HFFc6 (cell line): ENCODE results near the gene DLX4. TPM values are rescaled to one million over a fixed set of nuclear protein-coding genes. Genes with fewer than 3 reads are reported as not detected.
A peak's percentile ranks its signal among the peaks of the same experiment; 100 is the strongest.

Experiments used
- DNase-seq: peaks from one replicate; pipeline ENCODE4 v3.0.0-alpha.2; 2018
- H3K27ac Mint-ChIP-seq: 2 replicates; pipeline ENCODE4 v1.8.0; 2020; ENCODE audit warnings: mild to moderate bottlenecking, mixed read lengths
- H3K27me3 Mint-ChIP-seq: 2 replicates; pipeline ENCODE4 v1.8.0; 2021; ENCODE audit warnings: mild to moderate bottlenecking, moderate library complexity, mixed read lengths; ENCODE audit not compliant: insufficient read depth
- H3K36me3 Mint-ChIP-seq: 2 replicates; pipeline ENCODE4 v1.8.0; 2021; ENCODE audit warnings: low read depth, mixed read lengths
- H3K4me1 Mint-ChIP-seq: 2 replicates; pipeline ENCODE4 v1.8.0; 2020; ENCODE audit warnings: low read depth, mixed read lengths
- H3K4me3 Mint-ChIP-seq: 2 replicates; pipeline ENCODE4 v1.8.0; 2020; ENCODE audit warnings: mild to moderate bottlenecking, moderate library complexity, mixed read lengths
- H3K9me3 Mint-ChIP-seq: 2 replicates; pipeline ENCODE4 v1.8.0; 2020; ENCODE audit warnings: mild to moderate bottlenecking, mixed read lengths
- total RNA-seq, 6 experiments: library from RNA; stranded (reverse); fragmentation: NEBNext Ultra II Directional; extraction: Animal tissue kit (Norgen Biotek cat#: 25700); gene quantifications; 2 replicates in 1 of 6; 3 replicates in 5 of 6; pipeline ENCODE4 v1.2.3, GENCODE V29; 2021
- TF ChIP-seq, protein P1 (sequence below): fragments of 200-600 bp; sonication (generic); IDR thresholded peaks from 2 replicates; pipeline ENCODE4 v1.5.0; 2021; ENCODE audit warnings: antibody characterized with exemption, mild to moderate bottlenecking

Gene DLX4
- total RNA-seq, 6 experiments from 2014 or later: not detected

DNA sequence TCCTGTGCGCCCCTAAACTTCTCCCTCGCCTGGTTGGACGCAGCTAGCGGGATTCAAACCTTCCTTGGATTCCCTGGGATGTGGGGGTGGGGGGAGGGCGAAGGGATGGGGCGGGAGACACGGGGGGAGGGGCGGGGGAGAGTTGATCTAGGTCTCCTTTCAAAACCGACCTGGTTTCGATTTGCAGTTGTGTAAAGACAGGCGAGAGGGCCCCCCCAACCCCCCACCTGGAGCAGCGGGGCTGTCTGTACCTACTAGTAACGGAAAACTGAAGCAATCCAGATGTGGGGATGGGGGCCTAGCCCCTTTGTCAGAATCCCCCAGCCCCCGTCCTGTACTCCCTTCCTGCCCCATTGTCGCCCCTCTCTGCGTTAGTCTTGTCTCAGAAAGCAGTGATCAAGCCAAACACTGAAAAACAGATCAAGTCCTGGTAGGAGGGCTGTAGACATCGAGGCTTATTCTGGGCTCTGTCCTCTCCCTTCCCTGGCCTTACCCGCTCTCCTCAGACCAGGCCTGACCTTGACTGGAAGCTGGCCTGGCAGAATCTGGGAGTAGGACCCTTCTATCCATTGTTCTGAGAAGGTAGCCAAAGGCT lies 902 bp downstream of the DLX4 start:
- no peaks in the 10 kb centered on the region for H3K9me3 Mint-ChIP-seq
- H3K36me3 Mint-ChIP-seq: no peaks in the 10 kb centered on the region
- H3K4me1 Mint-ChIP-seq: no peaks in the 10 kb centered on the region
- peak overlapping the region; percentile 50 for H3K4me3 Mint-ChIP-seq
- DNase-seq: no peak
- H3K27ac Mint-ChIP-seq: no peak overlapping the region
- H3K27me3 Mint-ChIP-seq: peaks cover 75% of the 10 kb centered on the region
- TF ChIP-seq, protein P1, sequence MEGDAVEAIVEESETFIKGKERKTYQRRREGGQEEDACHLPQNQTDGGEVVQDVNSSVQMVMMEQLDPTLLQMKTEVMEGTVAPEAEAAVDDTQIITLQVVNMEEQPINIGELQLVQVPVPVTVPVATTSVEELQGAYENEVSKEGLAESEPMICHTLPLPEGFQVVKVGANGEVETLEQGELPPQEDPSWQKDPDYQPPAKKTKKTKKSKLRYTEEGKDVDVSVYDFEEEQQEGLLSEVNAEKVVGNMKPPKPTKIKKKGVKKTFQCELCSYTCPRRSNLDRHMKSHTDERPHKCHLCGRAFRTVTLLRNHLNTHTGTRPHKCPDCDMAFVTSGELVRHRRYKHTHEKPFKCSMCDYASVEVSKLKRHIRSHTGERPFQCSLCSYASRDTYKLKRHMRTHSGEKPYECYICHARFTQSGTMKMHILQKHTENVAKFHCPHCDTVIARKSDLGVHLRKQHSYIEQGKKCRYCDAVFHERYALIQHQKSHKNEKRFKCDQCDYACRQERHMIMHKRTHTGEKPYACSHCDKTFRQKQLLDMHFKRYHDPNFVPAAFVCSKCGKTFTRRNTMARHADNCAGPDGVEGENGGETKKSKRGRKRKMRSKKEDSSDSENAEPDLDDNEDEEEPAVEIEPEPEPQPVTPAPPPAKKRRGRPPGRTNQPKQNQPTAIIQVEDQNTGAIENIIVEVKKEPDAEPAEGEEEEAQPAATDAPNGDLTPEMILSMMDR: no peak

DNA sequence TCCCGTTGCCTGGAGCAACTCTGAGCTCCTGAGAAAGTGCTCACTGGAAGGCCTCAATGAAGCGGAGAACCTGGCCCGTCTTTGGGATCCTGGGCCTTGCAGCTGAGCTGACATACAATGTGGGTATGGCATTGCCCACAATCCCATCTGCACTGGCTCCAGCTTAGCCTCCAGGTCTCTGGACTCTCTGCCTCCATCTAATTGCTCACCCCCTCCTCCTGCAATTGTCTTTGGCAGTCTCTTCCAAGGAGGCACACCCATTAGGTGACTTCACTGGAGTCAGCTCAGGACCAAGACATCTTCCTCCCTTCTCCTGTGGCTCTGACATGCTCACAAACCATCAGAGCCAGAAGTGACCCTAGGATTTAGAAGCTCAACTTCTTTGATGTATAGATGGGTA lies 1.5 kb downstream of the DLX4 start:
- H3K4me1 Mint-ChIP-seq: no peaks in the 10 kb centered on the region
- H3K27me3 Mint-ChIP-seq: peaks cover 75% of the 10 kb centered on the region
- no peak overlapping the region; the same call in 1 of the 2 replicates for H3K4me3 Mint-ChIP-seq
- H3K36me3 Mint-ChIP-seq: no peaks in the 10 kb centered on the region
- TF ChIP-seq, protein P1: no peak
- H3K9me3 Mint-ChIP-seq: no peaks in the 10 kb centered on the region
- no peak overlapping the region for H3K27ac Mint-ChIP-seq
- DNase-seq: no peak

DNA sequence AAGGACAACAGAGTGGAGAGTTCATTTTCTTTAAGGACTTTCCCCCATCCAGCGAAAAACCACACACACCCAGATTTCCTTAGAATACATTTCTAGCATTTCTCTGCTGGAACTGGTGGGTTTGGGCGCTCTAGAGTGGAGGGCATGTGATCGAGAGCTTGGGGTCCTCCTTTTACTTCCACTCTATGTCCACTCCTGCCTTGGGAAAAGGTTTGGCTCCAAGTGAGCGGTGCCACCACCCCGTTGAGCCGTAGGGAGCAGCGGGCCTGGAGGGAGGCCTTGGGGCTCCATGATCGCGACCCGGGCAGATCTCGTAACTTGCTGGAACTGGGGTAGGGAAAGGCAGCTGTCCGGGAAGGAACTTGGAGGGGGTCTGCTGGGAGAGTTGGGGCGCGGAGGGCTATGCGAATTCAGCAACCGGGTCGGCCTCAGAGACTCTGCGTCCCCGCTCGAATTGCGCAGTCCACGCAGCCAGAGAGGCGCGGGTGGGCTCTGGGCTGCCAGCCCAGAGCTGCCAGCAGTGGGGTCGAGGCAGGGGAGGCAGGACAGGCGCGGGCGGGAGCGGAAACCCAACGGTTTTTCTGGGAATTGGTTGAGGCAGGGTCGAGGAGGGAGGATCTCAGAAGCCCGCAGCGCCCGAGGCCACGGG lies 2.3 kb downstream of the DLX4 start:
- peaks cover 74% of the 10 kb centered on the region for H3K27me3 Mint-ChIP-seq
- H3K27ac Mint-ChIP-seq: no peak overlapping the region

DNA sequence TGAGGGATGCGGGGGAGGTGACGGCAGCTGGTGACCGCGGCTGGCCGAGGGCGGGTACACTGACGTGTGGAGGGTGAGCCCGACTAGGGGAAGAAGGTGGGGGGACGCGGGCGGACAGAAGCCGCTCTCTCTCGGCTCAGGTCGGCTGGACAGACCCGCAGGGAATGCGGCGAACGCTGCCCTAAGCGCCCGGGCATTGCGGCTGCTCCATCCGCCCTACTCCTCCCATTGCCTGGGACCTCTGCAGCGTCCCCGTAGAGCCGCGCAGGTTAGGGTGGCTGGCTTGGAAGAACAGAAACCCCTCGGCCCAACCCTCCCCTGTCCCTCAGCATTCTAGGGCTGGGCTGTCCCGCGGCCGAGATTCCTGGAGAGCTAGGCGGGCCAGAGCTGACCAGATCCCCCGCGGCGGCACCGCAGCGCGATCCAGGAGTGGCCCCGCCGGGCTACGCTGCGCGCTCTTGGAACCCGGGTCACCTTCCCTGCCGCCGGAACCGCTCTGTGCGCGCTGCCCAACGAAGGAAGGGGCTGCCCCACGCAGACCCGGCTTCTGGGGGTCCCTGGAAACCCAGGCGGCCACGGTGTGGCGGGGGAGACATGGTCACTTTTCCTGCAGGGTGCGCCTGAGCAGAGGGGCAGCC lies 3.0 kb downstream of the DLX4 start:
- H3K27ac Mint-ChIP-seq: no peak overlapping the region
- no peak overlapping the region for H3K4me3 Mint-ChIP-seq
- no peaks in the 10 kb centered on the region for H3K9me3 Mint-ChIP-seq
- TF ChIP-seq, protein P1: no peak
- peaks cover 70% of the 10 kb centered on the region for H3K27me3 Mint-ChIP-seq
- no peak for DNase-seq
- H3K4me1 Mint-ChIP-seq: peaks cover 3% of the 10 kb centered on the region; the same call in 1 of the 2 replicates
- no peaks in the 10 kb centered on the region for H3K36me3 Mint-ChIP-seq

More for the DNA sequence above, 2.3 kb downstream of the DLX4 start:
- H3K4me1 Mint-ChIP-seq: no peaks in the 10 kb centered on the region
- H3K9me3 Mint-ChIP-seq: no peaks in the 10 kb centered on the region
- H3K4me3 Mint-ChIP-seq: no peak overlapping the region
- TF ChIP-seq, protein P1: no peak
- no peak for DNase-seq
- H3K36me3 Mint-ChIP-seq: no peaks in the 10 kb centered on the region

DNA sequence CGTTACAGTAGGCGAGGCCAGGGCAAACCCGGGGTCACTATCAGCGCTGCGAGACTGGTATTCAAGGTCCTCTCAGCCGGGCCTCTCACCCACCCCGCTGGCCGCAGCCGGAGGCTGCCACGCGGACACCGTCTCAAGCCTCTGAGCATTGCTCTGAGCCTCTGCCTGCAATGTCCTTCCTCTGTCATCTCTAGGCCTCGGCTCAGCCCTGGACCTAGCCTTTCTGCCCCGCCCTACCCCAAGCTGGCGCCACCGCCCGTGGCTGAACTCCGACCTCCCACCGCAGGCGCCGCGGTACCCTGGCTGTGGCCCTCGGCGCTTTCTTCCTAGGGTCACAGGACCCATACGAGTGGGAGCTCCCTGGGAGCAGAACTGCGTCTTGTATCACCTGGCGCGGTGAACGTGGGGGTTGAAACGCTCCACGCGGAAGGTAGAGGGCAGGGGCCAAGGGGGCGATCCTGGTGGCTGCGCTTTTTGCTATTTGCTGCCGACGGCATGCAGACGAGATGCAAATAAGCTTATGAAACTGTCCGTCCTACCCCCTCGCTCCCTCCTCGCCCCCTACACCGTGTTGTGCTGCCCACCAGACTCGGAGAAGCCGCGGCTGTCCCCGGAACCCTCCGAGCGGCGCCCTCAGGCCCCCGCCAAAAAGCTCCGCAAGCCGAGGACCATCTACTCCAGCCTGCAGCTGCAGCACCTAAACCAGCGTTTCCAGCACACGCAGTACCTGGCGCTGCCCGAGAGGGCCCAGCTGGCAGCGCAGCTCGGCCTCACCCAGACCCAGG lies 3.7 kb downstream of the DLX4 start:
- Mint-ChIP-seq H3K4me1 (peaks cover 10% of the 10 kb centered on the region), H3K27me3 (peaks cover 67% of the 10 kb centered on the region), H3K36me3 (no peaks in the 10 kb centered on the region), H3K27ac (no peak overlapping the region), H3K4me3 (no peak overlapping the region), H3K9me3 (no peaks in the 10 kb centered on the region)
- no peak for DNase-seq
- TF ChIP-seq, protein P1: no peak
